PC-3 (cell line): ENCODE results near the gene DGKH.

Experiments used
- EZH2 ChIP-seq: fragments of 300-600 bp; sonication (generic); IDR thresholded peaks from one replicate; pipeline ENCODE4 v1.6.1; 2017; ENCODE audit warnings: antibody characterized with exemption, mild to moderate bottlenecking, low read length; ENCODE audit not compliant: unreplicated experiment
- TF ChIP-seq, protein P1 (sequence below): fragments of 300-600 bp; sonication (generic); conservative IDR thresholded peaks from 2 replicates; pipeline ENCODE4 v1.5.1; 2017; ENCODE audit warnings: antibody characterized with exemption, low read depth, mild to moderate bottlenecking, low read length

DNA sequence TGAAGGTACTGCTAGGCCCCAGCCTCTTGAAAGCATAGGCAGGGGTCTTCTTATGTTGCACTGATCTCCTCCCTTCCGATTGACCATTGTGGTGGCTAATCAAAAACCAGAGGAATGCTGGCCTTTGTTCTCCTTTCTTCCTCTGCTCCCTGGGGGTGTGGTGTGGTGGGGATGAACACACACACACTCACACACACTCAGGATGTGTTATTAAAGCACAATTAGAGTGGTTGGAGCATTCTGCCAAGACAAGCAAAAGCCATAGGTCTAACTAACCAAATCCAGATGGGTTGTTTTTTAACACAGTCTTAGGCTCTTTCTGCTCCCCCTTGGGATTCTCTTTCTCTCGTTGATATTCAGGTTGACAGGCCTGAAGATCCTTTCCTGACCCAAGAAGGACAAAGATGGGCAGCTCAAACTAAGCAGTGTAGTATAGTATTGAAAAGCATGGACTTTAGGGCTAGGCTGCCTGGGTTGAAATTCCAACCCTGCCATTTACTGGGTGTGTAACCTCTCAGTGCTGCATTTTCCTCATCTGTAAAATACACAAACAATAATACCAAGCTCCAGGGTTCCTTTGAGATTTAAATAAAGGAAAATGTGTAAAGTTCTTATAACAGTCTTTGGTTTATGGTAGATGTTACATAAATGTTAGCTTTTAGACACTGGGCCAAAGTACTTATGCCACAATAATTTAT, 25.5 kb upstream of the DGKH start:
- no peak for TF ChIP-seq EZH2
- TF ChIP-seq, protein P1, sequence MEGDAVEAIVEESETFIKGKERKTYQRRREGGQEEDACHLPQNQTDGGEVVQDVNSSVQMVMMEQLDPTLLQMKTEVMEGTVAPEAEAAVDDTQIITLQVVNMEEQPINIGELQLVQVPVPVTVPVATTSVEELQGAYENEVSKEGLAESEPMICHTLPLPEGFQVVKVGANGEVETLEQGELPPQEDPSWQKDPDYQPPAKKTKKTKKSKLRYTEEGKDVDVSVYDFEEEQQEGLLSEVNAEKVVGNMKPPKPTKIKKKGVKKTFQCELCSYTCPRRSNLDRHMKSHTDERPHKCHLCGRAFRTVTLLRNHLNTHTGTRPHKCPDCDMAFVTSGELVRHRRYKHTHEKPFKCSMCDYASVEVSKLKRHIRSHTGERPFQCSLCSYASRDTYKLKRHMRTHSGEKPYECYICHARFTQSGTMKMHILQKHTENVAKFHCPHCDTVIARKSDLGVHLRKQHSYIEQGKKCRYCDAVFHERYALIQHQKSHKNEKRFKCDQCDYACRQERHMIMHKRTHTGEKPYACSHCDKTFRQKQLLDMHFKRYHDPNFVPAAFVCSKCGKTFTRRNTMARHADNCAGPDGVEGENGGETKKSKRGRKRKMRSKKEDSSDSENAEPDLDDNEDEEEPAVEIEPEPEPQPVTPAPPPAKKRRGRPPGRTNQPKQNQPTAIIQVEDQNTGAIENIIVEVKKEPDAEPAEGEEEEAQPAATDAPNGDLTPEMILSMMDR = no peak
